SU-DHL-6 (cell line): Measurements from ENCODE around the gene CHCHD10.

Experiments
- H2AFZ ChIP-seq: fragments of 200-600 bp; sonication (generic); 2 replicates; pipeline ENCODE4 v1.6.1; 2014; ENCODE audit warnings: low read depth, mild to moderate bottlenecking, moderate library complexity, mixed read lengths, antibody characterized with exemption, low read length; ENCODE audit not compliant: severe bottlenecking
- H3F3A ChIP-seq: fragments of 200-600 bp; shearing (Covaris generic); 2 replicates; pipeline ENCODE4 v1.6.0; 2016; ENCODE audit warnings: antibody characterized with exemption, mild to moderate bottlenecking; ENCODE audit not compliant: insufficient read depth
- H3K27ac ChIP-seq: fragments of 200-600 bp; sonication (generic); 2 replicates; pipeline ENCODE4 v1.5.1; 2016; ENCODE audit warnings: low read depth, mild to moderate bottlenecking, low read length, moderate library complexity, mixed read lengths
- H3K27me3 ChIP-seq: fragments of 200-600 bp; sonication (generic), shearing (Covaris generic); 2 replicates; pipeline ENCODE4 v1.6.0; 2014; ENCODE audit warnings: mild to moderate bottlenecking, low read length
- H3K36me3 ChIP-seq: fragments of 200-600 bp; sonication (generic); 2 replicates; pipeline ENCODE4 v1.6.1; 2014; ENCODE audit warnings: mild to moderate bottlenecking, low read length, mixed read lengths
- H3K4me2 ChIP-seq: fragments of 300-600, 200-600 bp; shearing (Covaris generic), sonication (generic); 2 replicates; pipeline ENCODE4 v1.6.0; 2014; ENCODE audit warnings: low read length, low read depth, mild to moderate bottlenecking; ENCODE audit not compliant: poor library complexity, severe bottlenecking
- H3K4me3 ChIP-seq: fragments of 200-600 bp; sonication (generic); 2 replicates; pipeline ENCODE4 v1.5.1; 2014; ENCODE audit warnings: antibody characterized with exemption, low read length, mild to moderate bottlenecking, mixed read lengths; ENCODE audit not compliant: insufficient read depth, poor library complexity, severe bottlenecking
- H3K79me2 ChIP-seq: fragments of 200-600 bp; sonication (generic); 2 replicates; pipeline ENCODE4 v1.6.1; 2014; ENCODE audit warnings: mild to moderate bottlenecking, low read length, moderate library complexity; ENCODE audit not compliant: insufficient read depth
- H3K9ac ChIP-seq: fragments of 200-600 bp; sonication (generic); 2 replicates; pipeline ENCODE4 v1.7.0; 2014; ENCODE audit warnings: mild to moderate bottlenecking, low read length
- H3K9me2 ChIP-seq: fragments of 200-600 bp; sonication (generic); replicated peaks from 2 replicates; pipeline ENCODE4 v1.6.1; 2014; ENCODE audit warnings: low read length; ENCODE audit not compliant: insufficient read depth
- H3K9me3 ChIP-seq: fragments of 200-600 bp; sonication (generic); 2 replicates; pipeline ENCODE4 v1.6.1; 2014; ENCODE audit warnings: low read length, mixed read lengths; ENCODE audit not compliant: insufficient read depth
- H4K20me1 ChIP-seq: fragments of 200-600 bp; sonication (generic); 2 replicates; pipeline ENCODE4 v1.6.1; 2014; ENCODE audit warnings: low read depth, mild to moderate bottlenecking, antibody characterized with exemption, low read length, moderate library complexity, mixed read lengths
- EZH2phosphoT487 ChIP-seq: fragments of 200-600 bp; sonication (generic), shearing (Covaris generic); conservative IDR thresholded peaks from 2 replicates; pipeline ENCODE4 v1.6.1; 2018; ENCODE audit warnings: mild to moderate bottlenecking, antibody characterized with exemption, low read length, moderate library complexity, mixed read lengths
- TF ChIP-seq, protein P1 (sequence below): fragments of 200-600 bp; sonication (generic); IDR thresholded peaks from one replicate; pipeline ENCODE4 v1.5.1; 2017; ENCODE audit warnings: antibody characterized with exemption, mild to moderate bottlenecking, low read length, moderate library complexity; ENCODE audit not compliant: insufficient read depth, poor library complexity, severe bottlenecking

CHCHD10 gene

GRCh38 chr22:23750714-23751440 lies 16.9 kb downstream of the CHCHD10 start, which contains the start of gene ZNF70:
TSS of gene ZNF70 (minus strand) at chr22:23751112. CDS start at chr22:23745140, 5,972 bp downstream.
- Histone ChIP-seq H3K9me2 (no peaks in the 10 kb centered on the region), H3K4me2 (peak within 1 kb of the TSS; percentile 90), H3K9me3 (no peaks in the 10 kb centered on the region), H3K27ac (peak within 1 kb of the TSS; percentile 92), H3K9ac (peak within 1 kb of the TSS; percentile 93), H3K79me2 (peaks cover 7% of the 10 kb centered on the region; the same call in 1 of the 2 replicates), H2AFZ (peak within 1 kb of the TSS; percentile 64), H4K20me1 (no peaks in the 10 kb centered on the region), H3K4me3 (peak within 1 kb of the TSS; percentile 80), H3K36me3 (no peaks in the 10 kb centered on the region), H3F3A (peaks cover 43% of the 10 kb centered on the region), H3K27me3 (no peaks in the 10 kb centered on the region)
- TF ChIP-seq, protein P1, sequence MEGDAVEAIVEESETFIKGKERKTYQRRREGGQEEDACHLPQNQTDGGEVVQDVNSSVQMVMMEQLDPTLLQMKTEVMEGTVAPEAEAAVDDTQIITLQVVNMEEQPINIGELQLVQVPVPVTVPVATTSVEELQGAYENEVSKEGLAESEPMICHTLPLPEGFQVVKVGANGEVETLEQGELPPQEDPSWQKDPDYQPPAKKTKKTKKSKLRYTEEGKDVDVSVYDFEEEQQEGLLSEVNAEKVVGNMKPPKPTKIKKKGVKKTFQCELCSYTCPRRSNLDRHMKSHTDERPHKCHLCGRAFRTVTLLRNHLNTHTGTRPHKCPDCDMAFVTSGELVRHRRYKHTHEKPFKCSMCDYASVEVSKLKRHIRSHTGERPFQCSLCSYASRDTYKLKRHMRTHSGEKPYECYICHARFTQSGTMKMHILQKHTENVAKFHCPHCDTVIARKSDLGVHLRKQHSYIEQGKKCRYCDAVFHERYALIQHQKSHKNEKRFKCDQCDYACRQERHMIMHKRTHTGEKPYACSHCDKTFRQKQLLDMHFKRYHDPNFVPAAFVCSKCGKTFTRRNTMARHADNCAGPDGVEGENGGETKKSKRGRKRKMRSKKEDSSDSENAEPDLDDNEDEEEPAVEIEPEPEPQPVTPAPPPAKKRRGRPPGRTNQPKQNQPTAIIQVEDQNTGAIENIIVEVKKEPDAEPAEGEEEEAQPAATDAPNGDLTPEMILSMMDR = no peak
- no peak for TF ChIP-seq EZH2phosphoT487

- Histone ChIP-seq H3F3A (peaks cover 37% of the 10 kb centered on the region), H3K27me3 (no peaks in the 10 kb centered on the region), H3K4me2 (peak overlapping the region; percentile 90), H3K9ac (peak overlapping the region; percentile 93), H3K79me2 (peaks cover 7% of the 10 kb centered on the region; the same call in 1 of the 2 replicates), H2AFZ (no peak overlapping the region), H3K4me3 (peak overlapping the region; percentile 59), H3K9me2 (no peaks in the 10 kb centered on the region), H3K27ac (0 out of 2 replicates have a peak overlapping the region, but pooled peaks have one; percentile 13), H4K20me1 (no peaks in the 10 kb centered on the region), H3K9me3 (no peaks in the 10 kb centered on the region), H3K36me3 (no peaks in the 10 kb centered on the region)
- TF ChIP-seq, protein P1 = no peak
- no peak for TF ChIP-seq EZH2phosphoT487
Observed at GRCh38 chr22:23750367-23750713, 17.4 kb downstream of the CHCHD10 start.

- peaks cover 7% of the 10 kb centered on the region; the same call in 1 of the 2 replicates for H3K79me2 ChIP-seq
- H3K27ac ChIP-seq = no peak overlapping the region
- peak overlapping the region; percentile 90 for H3K4me2 ChIP-seq
- H3K36me3 ChIP-seq = no peaks in the 10 kb centered on the region
- peak overlapping the region; percentile 59 for H3K4me3 ChIP-seq
- no peaks in the 10 kb centered on the region for H4K20me1 ChIP-seq
- no peaks in the 10 kb centered on the region for H3K9me3 ChIP-seq
- H3K27me3 ChIP-seq = no peaks in the 10 kb centered on the region
- H3K9me2 ChIP-seq = no peaks in the 10 kb centered on the region
- H3F3A ChIP-seq = peaks cover 32% of the 10 kb centered on the region
- no peak overlapping the region; the same call in 1 of the 2 replicates for H3K9ac ChIP-seq
- no peak overlapping the region for H2AFZ ChIP-seq
- TF ChIP-seq EZH2phosphoT487 = no peak
- TF ChIP-seq, protein P1 = no peak
Observed at GRCh38 chr22:23749841-23750301, 17.9 kb downstream of the CHCHD10 start.
